Measurements from ENCODE around the gene KCNMA1.

DNA sequence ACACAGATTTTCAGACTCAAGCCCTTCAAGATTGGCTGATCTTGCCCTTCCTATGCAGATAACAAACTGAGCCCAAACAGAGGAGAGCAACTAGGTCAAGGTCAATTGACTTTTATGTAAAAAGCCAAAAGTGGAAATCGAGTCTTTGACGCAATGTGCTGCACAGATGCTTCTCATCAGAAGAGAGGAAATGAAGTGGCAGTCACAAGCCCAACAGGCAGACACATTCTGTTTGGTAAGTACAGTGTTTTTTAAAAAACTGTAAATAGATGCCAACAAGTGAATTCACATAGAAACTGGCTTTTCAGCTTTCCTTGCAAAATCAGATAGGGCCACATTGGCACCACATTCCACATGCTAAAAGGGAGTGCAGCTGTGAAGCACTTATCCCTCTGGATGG, 606.6 kb downstream of the KCNMA1 start:
- no peak for TF ChIP-seq ZNF274 (IDR thresholded peaks at IDR 0.05; ENCODE audit: low read depth, low read length)
- no peak for TF ChIP-seq YY1 (IDR thresholded peaks at IDR 0.05; ENCODE audit: insufficient read depth, insufficient read length)
- no peak for TF ChIP-seq SUZ12 (IDR thresholded peaks at IDR 0.05; ENCODE audit: extremely low read depth, insufficient read depth, insufficient read length)

Data from NT2/D1 (cell line).